GM21723 (cell line): ENCODE data around the gene METRN.
"Not testable (repeated sequence)": the region's sequence is repeated elsewhere in the genome, so short reads cannot be mapped to it uniquely, and the experiment has no call there.

Experiments
- ATAC-seq: cut with Tn5 transposase; IDR thresholded peaks from one replicate; pipeline ENCODE4 v1.9.1; 2021; ENCODE audit warnings: mild to moderate bottlenecking, moderate library complexity; ENCODE audit not compliant: unreplicated experiment

Gene METRN

DNA sequence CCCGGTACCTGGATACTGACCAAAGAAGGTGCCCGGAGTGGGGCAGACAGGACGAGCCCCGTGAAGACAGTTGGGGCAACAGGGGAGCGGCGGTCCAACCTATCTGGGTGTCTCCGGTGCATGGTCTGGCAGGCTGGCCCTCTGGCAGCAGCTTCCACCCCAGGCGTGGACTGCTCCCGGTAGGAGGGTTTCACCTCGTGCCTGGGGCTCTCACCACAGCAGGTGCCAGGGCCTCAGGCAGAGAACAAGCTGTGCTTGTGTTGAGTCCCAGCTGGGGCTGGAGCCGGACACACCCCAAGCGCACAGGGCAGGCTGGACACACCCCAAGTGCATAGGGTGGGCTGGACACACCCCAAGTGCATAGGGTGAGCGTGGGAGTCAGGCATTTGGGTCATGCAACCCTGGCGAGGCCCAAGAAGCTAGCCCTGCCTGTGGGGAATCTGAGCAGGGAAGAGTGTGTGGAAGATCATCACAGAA, 7.8 kb upstream of the METRN start:
- no peak for ATAC-seq

DNA sequence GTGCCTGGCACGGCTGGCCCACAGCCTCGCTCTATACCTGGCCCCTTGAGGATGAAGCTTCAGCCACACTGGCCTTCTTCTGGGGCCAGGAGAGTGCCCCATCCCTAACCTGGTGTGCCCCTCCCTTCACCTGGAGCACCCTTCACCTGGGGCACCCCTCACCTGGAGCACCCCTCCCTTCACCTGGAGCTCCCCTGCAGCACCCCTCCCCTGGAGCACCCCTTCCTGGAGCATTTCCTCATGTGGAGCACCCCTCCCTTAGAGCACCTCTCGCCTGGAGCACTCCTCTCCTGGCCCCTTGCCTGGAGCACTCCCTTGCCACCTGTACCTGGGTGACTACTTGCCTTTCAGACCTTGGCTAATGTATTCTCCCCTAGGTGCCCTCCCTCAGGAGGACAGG, 6.9 kb upstream of the METRN start:
- ATAC-seq = no peak

DNA sequence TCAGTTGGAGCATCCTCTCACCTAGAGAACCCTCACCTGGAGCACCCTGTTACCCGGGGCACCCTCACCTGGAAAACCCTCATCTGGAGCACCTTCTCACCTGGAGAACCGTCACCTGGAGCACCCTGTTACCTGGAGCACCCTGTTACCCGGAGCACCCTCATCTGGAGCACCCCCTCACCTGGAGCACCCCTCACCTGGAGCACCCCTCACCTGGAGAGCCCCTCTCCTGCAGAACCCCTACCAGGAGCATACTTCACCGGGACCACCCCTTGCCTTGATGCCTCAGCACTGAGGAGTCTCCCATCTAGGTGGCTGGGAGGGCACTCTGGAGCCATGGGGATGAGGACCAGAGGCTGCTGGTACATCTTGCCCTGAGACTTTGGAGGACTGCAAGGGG, 6.0 kb upstream of the METRN start:
- no peak for ATAC-seq

DNA sequence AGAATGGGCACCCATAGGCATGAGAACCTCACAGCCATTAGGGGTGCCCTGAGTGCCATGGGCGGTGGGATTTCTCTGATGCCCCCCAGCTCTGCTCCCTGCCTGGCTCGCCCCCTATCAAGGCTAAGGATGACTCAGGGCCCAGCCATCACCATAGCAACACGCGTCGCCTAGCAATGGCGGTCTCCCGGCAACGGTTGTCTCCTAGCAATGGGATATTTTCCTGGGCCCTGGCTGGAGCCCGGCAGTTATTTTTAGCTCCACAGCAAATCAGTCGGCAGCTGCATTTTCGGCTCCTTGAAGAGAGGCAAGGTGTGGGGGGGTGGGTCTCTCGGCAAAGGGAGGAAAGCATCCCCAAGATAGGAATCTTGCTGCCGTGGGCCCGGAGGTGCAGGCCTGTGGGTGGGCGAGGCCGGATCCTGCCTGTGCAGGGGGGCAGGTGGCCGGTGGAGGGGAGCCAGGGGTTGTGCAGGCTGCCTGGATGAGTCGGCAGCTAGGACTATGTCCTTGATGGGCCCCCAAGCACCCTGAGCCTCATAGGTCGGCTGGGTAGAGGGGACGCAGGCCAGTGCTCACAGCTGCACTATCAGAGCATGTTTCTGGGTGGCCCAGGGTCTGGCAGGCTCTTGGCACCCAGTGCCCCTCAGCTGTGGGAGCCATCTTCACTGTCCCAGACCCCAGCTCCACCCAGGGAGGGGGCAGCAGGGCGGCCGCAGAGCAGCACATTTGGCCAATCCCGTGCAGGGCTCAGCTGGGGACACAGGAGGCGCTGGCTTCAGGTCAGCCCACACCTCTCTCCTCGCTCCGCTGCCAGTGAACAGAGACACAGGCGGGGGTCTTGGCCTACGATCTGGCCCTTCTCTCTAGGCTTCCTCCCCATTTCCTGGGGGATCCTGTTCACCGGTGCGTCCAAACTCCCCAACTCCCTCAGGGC, 5.1 kb upstream of the METRN start:
- no peak for ATAC-seq

DNA sequence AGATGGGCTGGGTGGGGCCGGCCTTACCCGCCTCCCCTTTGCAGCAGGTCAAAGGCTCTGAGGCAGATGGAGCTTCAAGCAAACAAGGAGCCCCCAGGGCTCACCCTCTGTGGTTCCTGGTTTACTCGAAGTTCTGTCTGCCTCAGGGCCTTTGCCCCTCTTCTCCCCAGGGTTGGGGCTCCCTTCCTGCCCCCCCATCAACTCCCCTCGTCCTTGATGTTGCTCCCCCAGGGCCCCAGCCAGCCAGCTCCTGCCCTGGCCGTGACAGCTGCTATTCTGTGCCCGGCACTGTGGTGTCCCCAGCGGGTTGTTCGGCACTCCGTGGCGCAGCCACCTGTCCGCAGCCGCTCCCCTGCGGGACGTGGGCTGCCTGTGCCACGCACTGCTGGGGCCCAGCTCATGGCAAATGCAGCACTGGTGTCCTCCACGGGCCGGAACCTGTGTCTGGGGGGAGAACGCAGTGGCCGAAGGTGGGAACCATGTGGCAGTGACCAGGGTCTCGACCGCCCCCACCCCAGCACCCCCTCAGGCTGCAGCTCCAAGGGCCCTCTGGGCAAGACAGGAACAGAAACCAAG, 4.3 kb upstream of the METRN start:
- ATAC-seq = no peak

DNA sequence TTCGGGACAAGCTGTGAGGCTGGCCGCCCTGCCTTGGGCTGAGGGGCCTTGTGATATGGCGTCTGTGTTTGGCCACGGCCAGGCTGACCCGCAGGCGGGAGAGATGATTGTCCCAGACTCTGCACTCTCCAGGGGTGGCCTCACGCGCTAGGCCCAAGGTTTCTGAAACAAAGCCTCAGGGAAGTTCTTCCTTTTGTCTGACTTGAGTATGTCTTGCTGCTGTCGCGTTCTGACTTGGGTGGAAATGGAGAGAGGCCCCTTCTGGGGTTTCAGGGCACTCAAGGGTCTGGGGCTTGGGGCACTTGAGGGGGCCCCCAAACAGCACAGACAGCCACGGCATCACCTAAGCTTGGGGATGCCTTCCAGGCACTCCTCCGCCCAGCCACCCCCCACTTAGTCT, 3.8 kb upstream of the METRN start:
- no peak for ATAC-seq

DNA sequence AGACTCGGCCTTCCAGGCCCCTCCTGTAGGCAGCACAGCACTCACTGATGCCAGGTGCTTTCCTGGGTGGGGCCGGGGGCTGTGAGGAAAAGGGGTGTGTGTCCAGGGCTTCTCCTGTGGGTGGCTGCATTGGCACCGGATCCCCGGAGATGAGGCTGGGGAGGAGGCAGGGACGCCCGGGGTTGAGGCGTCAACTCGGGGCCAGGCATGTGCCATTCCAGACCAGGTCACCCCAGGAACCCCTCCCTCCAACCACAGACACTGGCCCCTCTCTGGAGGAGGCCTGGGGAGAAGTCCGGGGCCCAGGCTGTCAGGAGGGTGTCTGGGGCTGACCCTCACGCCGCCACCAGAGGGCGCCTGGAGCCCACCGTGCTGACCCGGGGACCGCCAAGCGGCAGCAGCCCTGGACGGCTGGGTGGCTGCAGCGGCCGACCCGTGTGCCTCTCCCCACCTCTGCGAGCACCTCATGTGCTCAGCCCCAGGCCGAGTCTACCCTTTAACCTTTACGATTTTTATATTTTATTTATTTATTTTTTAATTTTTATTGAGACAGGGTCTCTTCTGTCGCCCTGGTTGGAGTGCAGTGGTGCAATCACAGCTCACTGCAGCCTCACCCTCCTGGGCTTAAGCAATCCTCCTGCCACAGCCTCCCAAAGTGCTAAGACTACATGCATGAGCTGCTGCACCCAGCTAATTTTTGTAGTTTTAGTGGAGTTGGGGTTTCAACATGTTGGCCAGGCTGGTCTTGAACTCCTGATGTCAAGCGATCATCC, 3.2 kb upstream of the METRN start:
- no peak for ATAC-seq

DNA sequence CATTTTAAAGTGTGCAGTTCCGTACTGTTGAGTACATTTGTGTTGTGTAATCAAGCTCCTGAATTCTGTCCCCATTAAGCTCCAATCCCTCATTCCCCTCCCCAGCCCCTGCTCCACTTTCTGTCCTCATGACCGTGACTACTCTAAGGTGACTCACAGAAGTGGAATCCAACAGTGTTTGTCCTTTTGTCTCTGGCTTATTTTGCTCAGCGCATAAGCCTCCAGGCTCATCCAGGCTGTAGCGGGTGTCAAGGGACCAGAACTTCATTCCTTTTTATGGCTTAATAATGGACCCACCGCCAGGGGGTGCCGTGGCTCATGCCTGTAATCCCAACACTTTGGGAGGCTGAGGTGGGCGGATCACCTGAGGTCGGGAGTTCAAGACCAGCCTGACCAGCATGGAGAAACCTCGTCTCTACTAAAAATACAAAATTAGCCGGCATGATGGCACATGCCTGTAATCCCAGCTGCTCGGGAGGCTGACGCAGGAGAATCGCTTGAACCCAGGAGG, 2.1 kb upstream of the METRN start:
- ATAC-seq = not testable (repeated sequence)

DNA sequence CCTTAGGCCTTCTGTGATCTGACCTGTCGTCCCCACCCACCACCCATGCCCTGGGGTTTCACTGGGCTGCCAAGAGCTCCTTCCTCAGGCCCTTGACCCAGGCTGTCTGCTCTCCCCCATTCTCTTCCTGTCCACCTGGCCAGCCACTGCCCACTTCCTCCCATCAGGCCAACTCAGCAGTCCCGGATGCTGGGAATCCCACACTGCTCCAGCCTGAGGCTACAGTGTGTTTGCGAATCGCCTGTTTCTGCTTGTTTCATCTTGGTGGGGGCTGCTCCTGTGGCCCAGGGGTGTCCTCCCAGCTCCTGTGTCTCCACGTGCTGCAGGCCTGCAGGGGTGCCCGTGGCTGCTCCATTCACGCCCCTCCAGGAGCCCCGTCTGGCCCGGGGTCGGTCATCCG, 839 bp upstream of the METRN start:
- no peak for ATAC-seq

DNA sequence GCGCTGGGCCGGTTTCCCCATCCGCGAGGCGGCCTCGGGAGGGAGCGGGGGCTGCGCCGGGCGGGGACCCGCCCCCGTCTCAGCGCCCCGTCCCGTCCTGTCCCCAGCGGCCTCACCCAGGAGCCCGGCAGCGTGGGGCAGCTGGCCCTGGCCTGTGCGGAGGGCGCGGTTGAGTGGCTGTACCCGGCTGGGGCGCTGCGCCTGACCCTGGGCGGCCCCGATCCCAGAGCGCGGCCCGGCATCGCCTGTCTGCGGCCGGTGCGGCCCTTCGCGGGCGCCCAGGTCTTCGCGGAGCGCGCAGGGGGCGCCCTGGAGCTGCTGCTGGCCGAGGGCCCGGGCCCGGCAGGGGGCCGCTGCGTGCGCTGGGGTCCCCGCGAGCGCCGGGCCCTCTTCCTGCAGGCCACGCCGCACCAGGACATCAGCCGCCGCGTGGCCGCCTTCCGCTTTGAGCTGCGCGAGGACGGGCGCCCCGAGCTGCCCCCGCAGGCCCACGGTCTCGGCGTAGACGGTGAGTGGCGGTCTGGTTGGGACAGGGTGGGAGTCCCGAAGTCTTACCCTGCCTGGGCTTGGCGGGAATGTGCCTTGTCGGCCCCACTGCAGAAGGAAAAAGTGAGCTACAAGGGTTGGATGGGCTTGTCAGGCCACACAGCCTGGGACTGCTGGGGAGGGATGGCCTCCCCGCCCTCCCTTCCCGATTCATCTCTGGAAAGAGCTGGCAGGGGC, 720 bp downstream of the METRN start:
- peak; percentile 8 for ATAC-seq

DNA sequence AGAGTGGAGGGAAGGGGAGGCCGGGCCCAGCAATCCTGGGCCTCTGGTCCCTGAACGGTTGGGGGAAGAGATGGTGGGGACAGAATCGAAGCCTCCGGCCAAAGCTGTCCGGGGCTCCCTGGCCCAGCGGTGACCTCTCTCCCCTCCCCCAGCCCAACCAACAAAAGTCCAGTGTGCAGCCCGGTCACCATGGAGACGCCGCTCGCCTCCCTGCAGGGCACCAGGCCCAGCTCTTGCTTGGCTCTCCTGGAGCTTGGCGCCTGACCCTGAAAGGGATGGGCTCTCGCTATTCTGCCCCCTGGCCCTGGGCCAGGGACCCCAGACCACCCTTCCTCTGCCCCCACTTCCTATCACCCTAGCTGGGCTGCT, 1.3 kb downstream of the METRN start:
- ATAC-seq = no peak

DNA sequence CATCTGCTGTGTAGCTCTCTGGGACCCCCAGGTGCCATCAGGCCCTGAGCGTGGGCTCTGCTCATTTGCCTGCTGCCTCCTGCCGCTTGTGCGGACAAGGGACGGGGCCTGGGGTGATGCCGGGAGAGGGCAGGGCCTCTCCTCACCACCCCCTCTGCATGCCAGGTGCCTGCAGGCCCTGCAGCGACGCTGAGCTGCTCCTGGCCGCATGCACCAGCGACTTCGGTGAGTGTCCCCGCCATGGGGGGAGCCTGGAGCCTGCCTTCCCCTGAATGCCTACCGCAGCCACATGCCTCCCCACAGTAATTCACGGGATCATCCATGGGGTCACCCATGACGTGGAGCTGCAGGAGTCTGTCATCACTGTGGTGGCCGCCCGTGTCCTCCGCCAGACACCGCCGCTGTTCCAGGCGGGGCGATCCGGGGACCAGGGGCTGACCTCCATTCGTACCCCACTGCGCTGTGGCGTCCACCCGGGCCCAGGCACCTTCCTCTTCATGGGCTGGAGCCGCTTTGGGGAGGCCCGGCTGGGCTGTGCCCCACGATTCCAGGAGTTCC, 1.9 kb downstream of the METRN start:
- ATAC-seq = no peak

DNA sequence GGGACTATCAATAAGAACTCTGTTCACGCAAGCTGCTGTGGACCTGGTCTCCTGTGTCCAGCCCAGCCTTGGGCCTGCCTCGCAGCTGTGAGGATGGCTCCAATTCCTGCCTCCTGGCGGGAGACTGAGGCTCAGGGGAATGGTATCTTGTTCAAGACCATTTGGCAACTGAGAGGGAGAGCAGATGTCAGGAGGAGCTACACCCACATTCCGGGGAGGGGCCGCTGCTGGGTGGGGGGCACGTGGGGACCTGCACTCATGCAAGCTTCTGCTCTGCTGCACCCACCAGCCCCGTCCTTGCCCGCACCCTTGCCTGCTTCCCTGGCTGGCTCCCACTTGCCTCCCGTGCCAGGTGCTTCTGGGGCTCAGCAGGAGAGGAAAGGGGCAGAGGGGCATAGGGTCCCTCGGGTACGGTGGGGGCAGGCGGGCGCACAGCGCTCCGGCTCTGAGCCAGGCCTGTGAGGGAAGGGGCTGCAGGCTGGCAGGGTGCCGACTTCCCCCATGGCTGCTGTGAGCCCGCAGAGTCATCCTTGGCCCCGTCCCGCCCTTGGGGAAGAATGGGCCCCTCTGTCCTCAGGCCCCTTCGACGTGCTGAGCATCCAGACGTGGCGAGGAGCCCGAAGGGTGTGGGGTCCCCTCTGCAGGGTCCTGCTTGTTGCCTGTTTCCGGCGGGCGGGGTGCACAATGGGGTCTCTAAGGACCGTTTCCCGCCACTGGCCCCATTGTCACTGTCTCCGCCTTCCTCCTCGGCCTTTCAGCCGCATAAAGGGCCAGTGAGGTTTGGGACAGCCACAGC, 2.7 kb downstream of the METRN start:
- ATAC-seq = no peak

DNA sequence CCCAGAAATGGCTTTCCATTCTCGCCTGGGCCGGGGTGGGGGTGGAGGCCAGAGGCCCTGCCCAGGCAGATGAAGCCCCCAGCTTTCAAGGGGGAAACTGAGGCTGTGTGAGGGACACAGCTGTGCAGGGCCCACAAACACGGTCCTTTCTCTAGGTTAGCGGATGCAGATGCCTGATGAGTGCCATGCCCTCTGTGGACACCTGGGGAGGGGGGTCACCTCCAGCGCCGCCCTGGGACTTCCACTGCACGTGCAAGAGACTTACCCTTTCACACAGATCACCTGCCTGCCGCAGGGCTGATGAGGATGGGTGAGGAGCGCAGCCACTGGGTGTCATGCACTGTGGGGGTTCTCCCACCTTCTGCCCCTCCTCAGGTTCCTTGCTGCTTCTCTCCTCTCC, 3.5 kb downstream of the METRN start:
- ATAC-seq = no peak

DNA sequence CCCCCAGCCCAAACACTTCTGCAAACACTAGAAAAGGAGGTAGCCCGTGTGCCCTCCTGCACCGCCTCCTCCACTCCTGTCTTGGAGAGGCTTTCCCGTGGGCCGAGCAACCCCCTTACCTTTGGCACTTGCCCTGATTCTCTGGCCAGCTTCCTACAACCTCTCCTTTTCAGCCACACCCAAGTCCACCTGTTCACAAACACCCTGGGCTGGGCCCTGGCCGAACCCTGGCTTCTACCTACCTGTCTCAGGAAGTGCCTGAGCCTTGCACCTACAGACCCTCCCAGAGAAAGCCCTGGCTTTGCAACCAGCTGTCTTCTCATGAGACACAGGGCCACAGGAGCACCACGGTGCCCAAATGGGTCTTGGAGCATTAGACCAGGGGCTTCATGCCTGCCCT, 4.0 kb downstream of the METRN start:
- no peak for ATAC-seq

DNA sequence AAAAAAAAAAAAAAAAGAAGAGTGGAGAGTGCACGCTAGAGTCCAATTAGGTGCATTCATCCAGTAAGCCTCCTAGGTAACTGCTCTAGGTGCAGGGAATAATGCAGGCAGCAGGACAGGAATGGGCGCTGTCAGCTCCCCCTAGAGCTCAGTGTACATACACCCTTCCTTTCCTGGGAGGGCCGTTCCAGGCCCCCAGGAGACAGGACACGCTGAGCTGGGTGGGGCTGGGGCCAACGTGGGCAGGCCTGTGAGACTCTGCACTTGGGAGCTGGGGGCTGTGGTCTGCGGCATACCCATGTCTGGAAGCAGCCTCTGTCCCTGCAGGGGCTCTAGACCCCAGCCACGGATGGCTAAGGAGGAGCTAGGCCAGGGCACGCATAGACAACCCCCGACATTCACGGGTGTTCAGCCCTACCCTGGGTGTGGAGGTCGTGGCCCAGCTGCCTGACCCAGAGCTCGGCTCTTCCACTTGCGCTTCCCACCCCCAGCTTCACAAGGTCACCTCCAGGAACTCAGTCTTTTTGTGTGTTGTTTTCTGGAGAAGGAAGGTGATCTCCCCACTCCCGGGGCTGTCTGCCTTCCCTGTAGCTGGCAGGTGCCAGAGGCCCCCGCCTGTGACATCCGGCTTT, 5.0 kb downstream of the METRN start:
- ATAC-seq = no peak

DNA sequence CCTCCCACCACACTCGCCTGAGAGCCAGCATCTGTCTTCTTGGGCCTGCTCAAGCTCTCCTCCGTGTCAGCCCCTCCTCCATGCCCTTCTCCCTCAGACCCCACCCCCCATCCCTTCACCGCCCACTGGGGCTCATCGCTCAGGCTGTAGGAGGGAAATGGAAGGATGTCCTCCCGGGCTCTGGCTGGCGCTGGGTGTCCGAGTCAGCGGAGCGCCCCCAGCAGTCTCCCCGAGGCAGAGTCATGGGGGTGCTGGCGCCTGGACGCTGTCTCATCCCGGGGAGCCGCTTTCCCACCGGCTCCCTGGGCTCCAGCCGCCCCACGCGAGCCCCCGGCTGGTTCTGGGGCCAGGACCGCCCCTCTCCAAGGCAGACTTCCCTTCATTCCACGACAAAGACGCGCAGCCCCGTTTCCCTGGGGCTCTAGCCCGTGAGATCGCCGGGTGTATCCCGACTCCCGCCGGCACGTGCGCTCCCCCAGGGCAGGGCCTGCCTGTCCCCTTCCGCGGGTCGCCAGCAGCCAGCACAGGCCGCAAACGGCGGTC, 5.6 kb downstream of the METRN start:
- peak; percentile 21 for ATAC-seq

DNA sequence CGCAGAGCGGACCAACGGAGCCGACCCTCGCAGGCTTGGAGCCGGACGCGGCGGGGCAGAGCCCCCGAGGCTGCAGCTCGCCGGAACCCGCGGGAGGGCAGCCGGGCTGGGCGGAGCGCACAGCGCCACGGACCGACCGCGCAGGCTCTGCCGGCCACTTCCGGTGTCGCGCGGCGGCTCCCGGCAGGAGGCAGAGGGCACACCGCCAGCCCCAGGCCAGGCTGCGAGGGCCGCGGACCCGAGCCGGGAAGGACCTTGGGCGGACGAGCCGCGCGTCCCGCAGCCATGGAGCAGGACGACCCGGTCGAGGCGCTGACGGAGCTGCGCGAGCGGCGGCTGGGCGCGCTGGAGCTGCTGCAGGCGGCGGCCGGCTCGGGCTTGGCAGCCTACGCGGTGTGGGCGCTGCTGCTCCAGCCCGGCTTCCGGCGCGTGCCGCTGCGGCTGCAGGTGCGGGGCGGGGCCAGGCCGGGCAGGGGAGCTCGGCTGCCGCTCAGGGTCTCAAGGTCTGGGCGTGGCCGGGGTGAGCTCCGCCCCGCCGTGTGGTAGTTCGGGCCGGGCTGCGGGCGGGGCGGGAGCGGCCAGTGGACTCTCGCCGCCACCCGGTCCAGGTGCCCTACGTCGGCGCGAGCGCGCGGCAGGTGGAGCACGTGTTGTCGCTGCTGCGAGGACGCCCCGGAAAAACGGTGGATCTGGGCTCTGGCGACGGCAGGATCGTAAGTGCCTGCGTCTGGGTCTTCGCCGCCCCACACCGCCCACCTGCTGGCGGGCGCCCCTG, 6.3 kb downstream of the METRN start, which contains the start of gene ANTKMT:
ANTKMT (plus strand) TSS at position 157 of the 775 bp plus-strand sequence; CDS start at position 286, 129 bp downstream.
- ATAC-seq = peak; percentile 55
